GM12878 (cell line): ENCODE data around the gene ABCG1. TPM values are rescaled to one million over a fixed set of nuclear protein-coding genes. Genes with fewer than 3 reads are reported as not detected.

ENCODE experiments used
- ATAC-seq: fragments of 200-7000 bp; cut with Tn5 transposase; 3 replicates; pipeline ENCODE4 v1.9.1; 2020; ENCODE audit warnings: mild to moderate bottlenecking, moderate library complexity
- BruUV-seq: library from RNA; stranded (reverse); fragments of 400-500 nt; replicated peaks from 2 replicates; lab custom pipeline; 2021; lab: Mats Ljungman, UMichigan
- CTCF ChIA-PET: fragments of 300-600 bp; sonication (Branson Sonifier 250); formaldehyde crosslinking; extraction: SDS; loops from one replicate; lab custom pipeline; 2021; ENCODE audit warnings: inconsistent platforms; lab: Yijun Ruan, JAX
- POLR2A ChIA-PET: fragments of 350-600 bp; formaldehyde crosslinking; extraction: SDS; loops from one replicate; lab custom pipeline; 2021; ENCODE audit warnings: inconsistent platforms; lab: Charles Lee
- RAD21 ChIA-PET: fragments of 300-600 bp; sonication (Branson Sonifier 250); formaldehyde crosslinking; loops from one replicate; lab custom pipeline; 2023; ENCODE audit warnings: antibody characterized with exemption; ENCODE audit not compliant: unreplicated experiment; lab: Charles Lee
- SMC1A ChIA-PET: fragments of 300-600 bp; sonication (Branson Sonifier 250); formaldehyde crosslinking; loops from one replicate; lab custom pipeline; 2023; ENCODE audit not compliant: unreplicated experiment, uncharacterized antibody; lab: Charles Lee
- DNase-seq: peaks from one replicate; pipeline ENCODE4 v3.0.0-alpha.2; 2011; ENCODE audit warnings: low read depth, low spot score
- FAIRE-seq: peaks from 3 replicates; lab custom pipeline; 2011; peaks lifted over from hg19 to GRCh38; lab: Jason Lieb, UNC
- H2AFZ ChIP-seq: 2 replicates; pipeline ENCODE4 v1.6.0; 2011; ENCODE audit warnings: low read depth, low read length, control low read depth; ENCODE audit not compliant: control insufficient read depth
- H3K27ac ChIP-seq: 2 replicates; pipeline ENCODE4 v1.5.1; 2011; ENCODE audit warnings: control low read depth; ENCODE audit not compliant: control insufficient read depth, insufficient read depth
- H3K27me3 ChIP-seq, 2 experiments: replicated peaks in 1 of 2; 2 replicates each; pipeline versions ENCODE4 v1.6.0 to v1.6.1; 2011; ENCODE audit warnings: low read length in 1 of 2; ENCODE audit not compliant: control insufficient read depth in 2 of 2, insufficient read depth in 2 of 2
- H3K36me3 ChIP-seq, 2 experiments: 2 replicates each; pipeline ENCODE4 v1.5.1; 2011; ENCODE audit warnings: low read length in 1 of 2; ENCODE audit not compliant: control insufficient read depth in 2 of 2, insufficient read depth in 2 of 2
- H3K4me1 ChIP-seq: 2 replicates; pipeline ENCODE4 v1.6.1; 2011; ENCODE audit warnings: mild to moderate bottlenecking, low read length, moderate library complexity, mixed read lengths; ENCODE audit not compliant: control insufficient read depth, insufficient read depth
- H3K4me2 ChIP-seq: 2 replicates; pipeline ENCODE4 v1.6.0; 2011; ENCODE audit warnings: control low read depth; ENCODE audit not compliant: control insufficient read depth, insufficient read depth
- H3K4me3 ChIP-seq: fragments of 200-600 bp; sonication (generic); 2 replicates; pipeline ENCODE4 v1.5.1; 2016
- H3K79me2 ChIP-seq: 2 replicates; pipeline ENCODE4 v1.6.0; 2011; ENCODE audit warnings: low read length; ENCODE audit not compliant: control insufficient read depth, insufficient read depth
- H3K9ac ChIP-seq: 2 replicates; pipeline ENCODE4 v1.8.0; 2011; ENCODE audit warnings: low read length, control low read depth, mixed read lengths; ENCODE audit not compliant: control insufficient read depth, insufficient read depth
- H3K9me3 ChIP-seq: replicated peaks from 3 replicates; pipeline ENCODE4 v1.5.1; 2011; ENCODE audit warnings: mild to moderate bottlenecking, low read length; ENCODE audit not compliant: control insufficient read depth, insufficient read depth
- H4K20me1 ChIP-seq: 2 replicates; pipeline ENCODE4 v1.6.0; 2011; ENCODE audit not compliant: control insufficient read depth, insufficient read depth
- CHD2 ChIP-seq: IDR thresholded peaks from 2 replicates; pipeline ENCODE4 v1.6.1; 2011; ENCODE audit warnings: low read depth, low read length, improper control_type of control experiment, borderline replicate concordance
- IKZF1 ChIP-seq: fragments of 450-650 bp; conservative IDR thresholded peaks from 2 replicates; pipeline ENCODE4 v1.6.1; 2017; ENCODE audit warnings: antibody characterized with exemption, mild to moderate bottlenecking
- PML ChIP-seq: IDR thresholded peaks from 2 replicates; pipeline ENCODE4 v1.6.1; 2012; ENCODE audit warnings: low read length, inconsistent platforms
- RUNX3 ChIP-seq: IDR thresholded peaks from 2 replicates; pipeline ENCODE4 v1.6.1; 2012; ENCODE audit warnings: low read length, inconsistent platforms
- SIN3A ChIP-seq: IDR thresholded peaks from 2 replicates; pipeline ENCODE4 v1.6.1; 2012; ENCODE audit warnings: low read depth, low read length, improper control_type of control experiment
- WGBS: methylation state at CpG from one replicate; pipeline ENCODE4 v1.1.6; 2016; ENCODE audit warnings: low lambda C conversion rate; ENCODE audit not compliant: insufficient replicate concordance, insufficient coverage; ENCODE audit errors: missing lambda C conversion rate; 5-methylcytosine and 5-hydroxymethylcytosine counted together
- in situ Hi-C: fragments of 300-500 bp; cut with MboI; formaldehyde crosslinking; loops from 9 replicates; pipeline ENCODE4 v1.14.3; 2018; ENCODE audit warnings: mixed read lengths
- intact Hi-C: fragments of 100-400 bp; cut with micrococcal nuclease; formaldehyde crosslinking; loops from one replicate; pipeline ENCODE4 v1.14.2; 2022; ENCODE audit not compliant: unreplicated experiment
- polyA plus RNA-seq, 11 experiments: library from polyadenylated mRNA; depleted of rRNA in 4 of 11; unstranded in 6 of 11; stranded (reverse) in 5 of 11; fragments of >200 nt; fragmentation: Nextera tagmentation in 4 of 11; fragmentation: Illumina TruSeq in 1 of 11; extraction: Ambion mirVana in 4 of 11; extraction: Trizol in 1 of 11; gene quantifications; 1 replicate in 1 of 11; 2 replicates in 10 of 11; pipeline versions ENCODE4 v1.2.1 to v1.2.3, GENCODE V29; 2011 to 2016; ENCODE audit warnings: inconsistent platforms in 2 of 11, missing spikeins in 2 of 11, low read depth in 1 of 11
- total RNA-seq, 4 experiments: library from RNA; depleted of rRNA in 3 of 4; stranded (reverse); fragments of >200 nt in 3 of 4; fragmentation: Illumina TruSeq in 1 of 4; extraction: Trizol in 1 of 4; gene quantifications; 2 replicates each; pipeline versions ENCODE4 v1.2.1 to v1.2.3, GENCODE V29; 2013 to 2021
- TF ChIP-seq, protein P1 (sequence below): fragments of 450-650 bp; formaldehyde crosslinking; IDR thresholded peaks from 2 replicates; pipeline ENCODE4 v1.4.0; 2020; ENCODE audit warnings: mild to moderate bottlenecking, moderate library complexity
- TF ChIP-seq, protein P2 (sequence below): fragments of 450-650 bp; IDR thresholded peaks from 2 replicates; pipeline ENCODE4 v1.6.1; 2018; ENCODE audit warnings: borderline replicate concordance, mild to moderate bottlenecking; ENCODE audit not compliant: partially characterized antibody

ABCG1 gene
- total and polyA plus RNA-seq, 10 of the 15 experiments (the other 5 are each of a cell fraction or from before 2014, with no cell fraction given), result 0.59 to 19.3 (median 5.7) TPM

DNA sequence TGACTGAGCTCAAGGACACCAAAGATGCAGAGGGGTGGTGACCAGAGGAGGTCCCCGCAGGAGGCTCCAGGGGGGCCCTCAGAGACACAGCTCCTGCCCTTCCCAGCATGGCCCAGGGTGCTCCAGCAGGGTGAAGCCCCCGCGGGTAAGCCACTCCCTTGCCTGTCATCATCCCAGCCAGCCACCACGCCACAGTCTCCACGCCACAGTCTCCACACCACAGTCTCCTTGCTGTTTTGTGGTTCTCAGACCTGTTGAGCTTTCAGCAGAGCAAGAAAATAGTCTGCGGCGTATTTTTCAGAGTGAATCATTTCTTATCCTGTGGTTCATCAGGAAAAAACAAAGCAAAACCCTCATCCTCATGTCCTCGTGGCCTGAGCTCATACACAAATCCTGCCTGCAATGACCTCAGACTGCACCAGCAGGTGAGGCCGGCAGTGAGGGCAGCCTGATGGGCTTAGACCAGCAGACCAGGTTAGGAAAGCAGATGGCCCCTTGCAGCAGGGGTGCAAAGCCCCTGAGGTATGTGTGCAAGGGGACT is 25.7 kb upstream of the ABCG1 start:
- no peak overlapping the region for H3K9ac ChIP-seq
- in situ Hi-C loops, result no loop called here
- intact Hi-C loops, result no loop called here
- WGBS, result 27% methylated on average over 9 of the region's 9 CpGs
- SMC1A ChIA-PET, result interaction anchor here (1.0 to 1.8 kb wide), 6 partner anchors 16 to 65 kb away, joined by 3 to 8 read pairs (median 4); no protein-coding TSS in a partner anchor
- TF ChIP-seq SIN3A (no peak), PML (no peak), RUNX3 (no peak), IKZF1 (no peak), CHD2 (no peak)
- TF ChIP-seq, protein P1, sequence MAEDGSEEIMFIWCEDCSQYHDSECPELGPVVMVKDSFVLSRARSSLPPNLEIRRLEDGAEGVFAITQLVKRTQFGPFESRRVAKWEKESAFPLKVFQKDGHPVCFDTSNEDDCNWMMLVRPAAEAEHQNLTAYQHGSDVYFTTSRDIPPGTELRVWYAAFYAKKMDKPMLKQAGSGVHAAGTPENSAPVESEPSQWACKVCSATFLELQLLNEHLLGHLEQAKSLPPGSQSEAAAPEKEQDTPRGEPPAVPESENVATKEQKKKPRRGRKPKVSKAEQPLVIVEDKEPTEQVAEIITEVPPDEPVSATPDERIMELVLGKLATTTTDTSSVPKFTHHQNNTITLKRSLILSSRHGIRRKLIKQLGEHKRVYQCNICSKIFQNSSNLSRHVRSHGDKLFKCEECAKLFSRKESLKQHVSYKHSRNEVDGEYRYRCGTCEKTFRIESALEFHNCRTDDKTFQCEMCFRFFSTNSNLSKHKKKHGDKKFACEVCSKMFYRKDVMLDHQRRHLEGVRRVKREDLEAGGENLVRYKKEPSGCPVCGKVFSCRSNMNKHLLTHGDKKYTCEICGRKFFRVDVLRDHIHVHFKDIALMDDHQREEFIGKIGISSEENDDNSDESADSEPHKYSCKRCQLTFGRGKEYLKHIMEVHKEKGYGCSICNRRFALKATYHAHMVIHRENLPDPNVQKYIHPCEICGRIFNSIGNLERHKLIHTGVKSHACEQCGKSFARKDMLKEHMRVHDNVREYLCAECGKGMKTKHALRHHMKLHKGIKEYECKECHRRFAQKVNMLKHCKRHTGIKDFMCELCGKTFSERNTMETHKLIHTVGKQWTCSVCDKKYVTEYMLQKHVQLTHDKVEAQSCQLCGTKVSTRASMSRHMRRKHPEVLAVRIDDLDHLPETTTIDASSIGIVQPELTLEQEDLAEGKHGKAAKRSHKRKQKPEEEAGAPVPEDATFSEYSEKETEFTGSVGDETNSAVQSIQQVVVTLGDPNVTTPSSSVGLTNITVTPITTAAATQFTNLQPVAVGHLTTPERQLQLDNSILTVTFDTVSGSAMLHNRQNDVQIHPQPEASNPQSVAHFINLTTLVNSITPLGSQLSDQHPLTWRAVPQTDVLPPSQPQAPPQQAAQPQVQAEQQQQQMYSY (CRISPR knock-in tag), result no peak
- TF ChIP-seq, protein P2, sequence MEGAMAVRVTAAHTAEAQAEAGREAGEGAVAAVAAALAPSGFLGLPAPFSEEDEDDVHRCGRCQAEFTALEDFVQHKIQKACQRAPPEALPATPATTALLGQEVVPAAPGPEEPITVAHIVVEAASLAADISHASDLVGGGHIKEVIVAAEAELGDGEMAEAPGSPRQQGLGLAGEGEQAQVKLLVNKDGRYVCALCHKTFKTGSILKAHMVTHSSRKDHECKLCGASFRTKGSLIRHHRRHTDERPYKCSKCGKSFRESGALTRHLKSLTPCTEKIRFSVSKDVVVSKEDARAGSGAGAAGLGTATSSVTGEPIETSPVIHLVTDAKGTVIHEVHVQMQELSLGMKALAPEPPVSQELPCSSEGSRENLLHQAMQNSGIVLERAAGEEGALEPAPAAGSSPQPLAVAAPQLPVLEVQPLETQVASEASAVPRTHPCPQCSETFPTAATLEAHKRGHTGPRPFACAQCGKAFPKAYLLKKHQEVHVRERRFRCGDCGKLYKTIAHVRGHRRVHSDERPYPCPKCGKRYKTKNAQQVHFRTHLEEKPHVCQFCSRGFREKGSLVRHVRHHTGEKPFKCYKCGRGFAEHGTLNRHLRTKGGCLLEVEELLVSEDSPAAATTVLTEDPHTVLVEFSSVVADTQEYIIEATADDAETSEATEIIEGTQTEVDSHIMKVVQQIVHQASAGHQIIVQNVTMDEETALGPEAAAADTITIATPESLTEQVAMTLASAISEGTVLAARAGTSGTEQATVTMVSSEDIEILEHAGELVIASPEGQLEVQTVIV, result no peak
- TF ChIP-seq, all 136 proteins: peak for 0
- Histone ChIP-seq H3K9me3 (no peaks in the 10 kb centered on the region), H4K20me1 (no peaks in the 10 kb centered on the region; the same call in 1 of the 2 replicates), H3K4me2 (no peak overlapping the region), H3K36me3 (no peaks in the 10 kb centered on the region), H2AFZ (no peak overlapping the region), H3K4me1 (peaks cover 9% of the 10 kb centered on the region), H3K27ac (no peak overlapping the region), H3K4me3 (no peak overlapping the region), H3K79me2 (no peaks in the 10 kb centered on the region), H3K27me3 (no peaks in the 10 kb centered on the region)
- ATAC-seq (no peak), FAIRE-seq (no peak), DNase-seq (no peak)
- CTCF ChIA-PET, result interaction anchor here (0.8 to 1.2 kb wide), 2 partner anchors 48 to 65 kb away, joined by 3 read pairs; no protein-coding TSS in a partner anchor
- no TSS peak for BruUV-seq
- POLR2A ChIA-PET, result interaction anchor here (0.9 kb wide), 1 partner anchor 27 kb away, joined by 3 read pairs; no protein-coding TSS in a partner anchor
- RAD21 ChIA-PET, result interaction anchor here (1.5 to 1.8 kb wide), 2 partner anchors 40 to 66 kb away, joined by 3 to 4 read pairs; no protein-coding TSS in a partner anchor
